ENCODE data around the gene SYTL4. TPM values are rescaled to one million over a fixed set of nuclear protein-coding genes. Genes with fewer than 3 reads are reported as not detected.
"Not testable (repeated sequence)": the region's sequence is repeated elsewhere in the genome, so short reads cannot be mapped to it uniquely, and the experiment has no call there.

Gene SYTL4
- total and polyA plus RNA-seq, 2 of the 8 experiments (the other 6 are each of a cell fraction or from before 2014, with no cell fraction given) = 0.11 TPM

DNA sequence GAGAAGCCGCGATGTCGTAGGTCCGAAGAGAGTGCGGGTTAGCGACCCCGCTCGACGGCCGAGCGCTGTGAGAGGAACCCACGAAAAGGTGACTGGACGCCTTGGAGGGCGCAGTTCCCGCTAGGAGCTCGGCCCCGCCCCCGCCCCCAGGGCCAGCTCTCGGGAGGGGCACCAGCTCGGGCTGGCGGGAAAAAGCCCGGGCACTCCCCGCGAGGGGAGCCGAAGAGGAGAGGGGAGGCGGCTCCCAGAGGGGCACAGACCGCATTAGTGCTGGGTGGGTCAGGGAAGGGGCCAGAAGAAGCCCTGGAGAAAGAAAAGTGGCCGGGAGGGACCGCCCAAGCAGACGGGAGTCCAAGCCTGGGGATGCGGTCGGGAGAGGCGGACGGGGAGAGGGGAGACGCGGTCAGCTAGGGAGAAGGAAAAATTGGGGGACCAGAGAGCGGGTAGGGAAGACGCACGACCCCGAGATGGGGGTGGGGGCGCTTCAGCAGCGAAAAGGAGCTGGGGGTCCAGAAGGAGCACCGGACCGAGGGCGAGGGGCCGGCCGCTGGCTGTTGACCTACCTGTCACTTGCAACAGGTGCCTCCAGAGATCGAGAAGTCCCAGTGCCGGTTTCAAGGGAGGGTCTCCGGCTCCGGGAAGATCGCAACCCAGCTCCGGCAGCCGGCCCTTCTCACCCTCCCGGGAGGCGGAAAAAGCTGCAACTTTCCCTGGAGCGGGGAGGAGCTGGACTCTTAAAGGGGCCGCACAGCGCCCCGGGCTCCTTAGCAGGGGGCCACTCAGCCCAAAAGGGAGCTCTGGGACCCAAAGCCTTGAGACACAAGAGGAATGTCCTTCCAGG lies at the start of gene SYTL4 (continued):
- no peak for TF ChIP-seq HDAC6 (IDR thresholded peaks at IDR 0.05; ENCODE audit: low read depth, low read length)
- no peak for TF ChIP-seq ZNF274 (IDR thresholded peaks at IDR 0.05; ENCODE audit: borderline replicate concordance, extremely low read depth, low read length)
- peak; percentile 32; the same call in 1 of the 2 replicates for TF ChIP-seq SUZ12 (IDR thresholded peaks at IDR 0.05; ENCODE audit: low read length)
- peak; percentile 64 for TF ChIP-seq CTBP2 (IDR thresholded peaks at IDR 0.05; ENCODE audit: borderline replicate concordance, insufficient read depth, insufficient read length, low read length)
- TF ChIP-seq KDM4A (IDR thresholded peaks at IDR 0.05; ENCODE audit: low read depth, low read length, severe bottlenecking) = peak; percentile 84

DNA sequence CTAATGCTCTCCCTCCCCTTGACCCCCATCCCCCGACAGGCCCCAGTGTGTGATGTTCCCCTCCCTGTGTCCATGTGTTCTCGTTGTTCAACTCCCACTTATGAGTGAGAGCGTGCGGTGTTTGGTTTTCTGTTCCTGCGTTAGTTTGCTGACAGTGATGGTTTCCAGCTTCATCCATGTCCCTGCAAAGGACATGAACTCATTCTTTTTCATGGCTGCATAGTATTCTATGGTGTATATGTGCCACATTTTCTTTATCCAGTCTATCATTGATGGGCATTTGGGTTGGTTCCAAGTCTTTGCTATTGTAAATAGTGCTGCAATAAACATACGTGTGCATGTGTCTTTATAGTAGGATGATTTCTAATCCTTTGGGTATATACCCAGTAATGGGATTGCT lies 37.5 kb upstream of the SYTL4 start:
- H2BK5ac ChIP-seq (ENCODE audit: low read depth, low read length); H2BK12ac ChIP-seq (ENCODE audit: low read depth, low read length); H4K5ac ChIP-seq (ENCODE audit: insufficient read length, low read depth, low read length); H3K27ac ChIP-seq (ENCODE audit: low read depth, low read length); H2AK5ac ChIP-seq (ENCODE audit: low read depth, low read length); H3K56ac ChIP-seq (replicated peaks; ENCODE audit: insufficient read length, low read depth, low read length); H4K91ac ChIP-seq (replicated peaks; ENCODE audit: insufficient read length, low read length); H3K23ac ChIP-seq (ENCODE audit: insufficient read length); H4K8ac ChIP-seq (ENCODE audit: extremely low read depth, insufficient read depth, low read length); H3K9me3 ChIP-seq (ENCODE audit: insufficient read depth in 2 of 2, low read depth in 1 of 2, low read length in 1 of 2); H3K79me2 ChIP-seq (ENCODE audit: control insufficient read depth in 1 of 2, insufficient read depth in 2 of 2, low read length in 2 of 2); H3K18ac ChIP-seq (ENCODE audit: extremely low read depth, low read length); H2AFZ ChIP-seq (ENCODE audit: low read length); H3K4me3 ChIP-seq (ENCODE audit: extremely low read depth in 1 of 4, insufficient read depth in 2 of 4, low read depth in 3 of 4, low read length in 4 of 4); H3K9ac ChIP-seq (replicated peaks in 1 of 4; ENCODE audit: extremely low read depth in 1 of 4, low read depth in 3 of 4, low read length in 3 of 4); H3K79me1 ChIP-seq (ENCODE audit: low read depth, low read length); H3K4ac ChIP-seq (replicated peaks; ENCODE audit: insufficient read length, low read depth, low read length); H3K4me1 ChIP-seq (replicated peaks in 1 of 4; ENCODE audit: control insufficient read depth in 3 of 4, insufficient read depth in 4 of 4, low read length in 3 of 4); DNase-seq (ENCODE audit: low read depth in 1 of 2, low spot score in 2 of 2); FAIRE-seq; H3K36me3 ChIP-seq (ENCODE audit: control insufficient read depth in 2 of 4, insufficient read depth in 4 of 4, low read length in 3 of 4); H3K23me2 ChIP-seq (ENCODE audit: low read depth, low read length); H2BK20ac ChIP-seq (ENCODE audit: low read length); H4K20me1 ChIP-seq (replicated peaks in 1 of 2; ENCODE audit: control insufficient read depth in 1 of 2, insufficient read depth in 2 of 2, low read length in 2 of 2); H3K27me3 ChIP-seq (replicated peaks in 1 of 4; ENCODE audit: control insufficient read depth in 3 of 4, extremely low read depth in 1 of 4, insufficient read depth in 3 of 4, low read length in 3 of 4); POLR2A ChIA-PET (ENCODE audit: partially characterized antibody); H3K4me2 ChIP-seq (ENCODE audit: insufficient read depth in 1 of 2, low read depth in 2 of 2, low read length in 2 of 2); H2BK120ac ChIP-seq (replicated peaks; ENCODE audit: low read depth, low read length); H2BK15ac ChIP-seq (ENCODE audit: low read length); H3K14ac ChIP-seq (ENCODE audit: insufficient read length): not testable (repeated sequence)
- CTCF ChIA-PET (ENCODE audit: partially characterized antibody) = interaction anchor here (0.5 to 6.3 kb wide), 22 partner anchors 13 to 345 kb away, joined by 3 to 129 read pairs (median 6); no protein-coding TSS in a partner anchor
- 89% methylated on average over 5 of the region's 6 CpGs; no CpG with 5 or more reads in 1 of the 2 experiments for WGBS, 2 experiments (ENCODE audit: extremely low coverage in 1 of 2, insufficient coverage in 1 of 2, insufficient read length in 1 of 2, insufficient replicate concordance in 2 of 2, low coverage in 1 of 2, low lambda C conversion rate in 2 of 2, missing lambda C conversion rate in 1 of 2)
